ENCODE data around the gene PLGRKT.

- TF ChIP-seq TAF1 (IDR thresholded peaks at IDR 0.05; ENCODE audit: borderline replicate concordance, low read depth, low read length) (no peak), POLR2A (IDR thresholded peaks at IDR 0.05; ENCODE audit: low read depth, low read length) (no peak), POLR2AphosphoS5 (IDR thresholded peaks at IDR 0.05; ENCODE audit: low read depth, low read length) (no peak)
Observed at GRCh38 chr9:5453004-5453403, 15.3 kb upstream of the PLGRKT start.

Data from GM12892 (cell line).